Breast epithelium (tissue), 3 donors: ENCODE data around the gene COMMD1.

ENCODE experiments used
- CTCF ChIP-seq, 3 donors: fragments of 450-650 bp; IDR thresholded peaks; one replicate each; pipeline ENCODE4 v1.5.1; 2016 to 2017; ENCODE audit warnings: antibody characterized with exemption in 3 of 3, mild to moderate bottlenecking in 3 of 3, moderate library complexity in 3 of 3
- POLR2A ChIP-seq: fragments of 450-650 bp; IDR thresholded peaks from one replicate; pipeline ENCODE4 v1.6.1; 2016; ENCODE audit warnings: antibody characterized with exemption, mild to moderate bottlenecking, moderate library complexity
- POLR2AphosphoS5 ChIP-seq, 3 donors: sonication (generic); formaldehyde crosslinking; IDR thresholded peaks; one replicate each; pipeline ENCODE4 v1.6.1; 2017; ENCODE audit warnings: antibody characterized with exemption in 3 of 3

- TF ChIP-seq CTCF (IDR thresholded peaks at IDR 0.05) (no peak), POLR2A (no peak), POLR2AphosphoS5 (IDR thresholded peaks at IDR 0.05) (no peak)
Measured at GRCh38 chr2:61938511-61938910, 33.0 kb downstream of the COMMD1 start.
